ENCODE data around the gene CACNA1I. TPM values are rescaled to one million over a fixed set of nuclear protein-coding genes. Genes with fewer than 3 reads are reported as not detected.

The CACNA1I gene
- total and polyA plus RNA-seq, 12 donors = under 0.01 to 0.06 (median 0.05) TPM; not detected in 6

DNA sequence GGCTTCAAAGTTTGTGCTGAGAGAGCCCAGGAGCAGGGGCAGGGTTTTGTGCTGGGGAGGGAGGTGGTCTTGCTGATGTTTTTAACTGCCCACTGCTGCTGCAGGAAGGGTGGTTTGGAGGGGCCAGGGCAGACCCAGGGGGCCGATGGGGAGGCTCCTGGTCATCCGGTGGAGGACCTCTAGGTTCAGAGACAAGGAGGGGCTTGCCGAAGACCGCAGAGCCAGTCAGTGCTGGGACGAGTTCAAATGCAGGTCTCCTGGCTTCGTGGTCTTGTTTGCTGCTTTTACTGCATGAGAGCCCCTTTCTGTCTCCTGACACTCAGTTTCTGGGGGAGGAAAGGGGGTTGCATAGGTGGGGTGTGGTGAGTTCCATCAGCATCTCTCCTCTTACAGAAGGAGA, 26.0 kb downstream of the CACNA1I start:
- intact Hi-C loops (cut with DNase I) = no loop called here
- DNase-seq (no peak), ATAC-seq (no peak)
- no peaks in the 10 kb centered on the region for H3K9me3 ChIP-seq
- no peaks in the 10 kb centered on the region for H3K36me3 ChIP-seq
- WGBS, 2 donors = 50 to 60% methylated on average over 6 of the region's 6 CpGs
- H3K27me3 ChIP-seq = peaks cover 0 to 83% (median 41%) of the 10 kb centered on the region in 7 donors
- H3K27ac ChIP-seq = no peak overlapping the region
- peaks cover 0 to 10% (median 0%) of the 10 kb centered on the region in 9 donors for H3K4me1 ChIP-seq
- H3K4me3 ChIP-seq = no peak overlapping the region
- TF ChIP-seq, protein P1, sequence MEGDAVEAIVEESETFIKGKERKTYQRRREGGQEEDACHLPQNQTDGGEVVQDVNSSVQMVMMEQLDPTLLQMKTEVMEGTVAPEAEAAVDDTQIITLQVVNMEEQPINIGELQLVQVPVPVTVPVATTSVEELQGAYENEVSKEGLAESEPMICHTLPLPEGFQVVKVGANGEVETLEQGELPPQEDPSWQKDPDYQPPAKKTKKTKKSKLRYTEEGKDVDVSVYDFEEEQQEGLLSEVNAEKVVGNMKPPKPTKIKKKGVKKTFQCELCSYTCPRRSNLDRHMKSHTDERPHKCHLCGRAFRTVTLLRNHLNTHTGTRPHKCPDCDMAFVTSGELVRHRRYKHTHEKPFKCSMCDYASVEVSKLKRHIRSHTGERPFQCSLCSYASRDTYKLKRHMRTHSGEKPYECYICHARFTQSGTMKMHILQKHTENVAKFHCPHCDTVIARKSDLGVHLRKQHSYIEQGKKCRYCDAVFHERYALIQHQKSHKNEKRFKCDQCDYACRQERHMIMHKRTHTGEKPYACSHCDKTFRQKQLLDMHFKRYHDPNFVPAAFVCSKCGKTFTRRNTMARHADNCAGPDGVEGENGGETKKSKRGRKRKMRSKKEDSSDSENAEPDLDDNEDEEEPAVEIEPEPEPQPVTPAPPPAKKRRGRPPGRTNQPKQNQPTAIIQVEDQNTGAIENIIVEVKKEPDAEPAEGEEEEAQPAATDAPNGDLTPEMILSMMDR (IDR thresholded peaks at IDR 0.05) = no peak

DNA sequence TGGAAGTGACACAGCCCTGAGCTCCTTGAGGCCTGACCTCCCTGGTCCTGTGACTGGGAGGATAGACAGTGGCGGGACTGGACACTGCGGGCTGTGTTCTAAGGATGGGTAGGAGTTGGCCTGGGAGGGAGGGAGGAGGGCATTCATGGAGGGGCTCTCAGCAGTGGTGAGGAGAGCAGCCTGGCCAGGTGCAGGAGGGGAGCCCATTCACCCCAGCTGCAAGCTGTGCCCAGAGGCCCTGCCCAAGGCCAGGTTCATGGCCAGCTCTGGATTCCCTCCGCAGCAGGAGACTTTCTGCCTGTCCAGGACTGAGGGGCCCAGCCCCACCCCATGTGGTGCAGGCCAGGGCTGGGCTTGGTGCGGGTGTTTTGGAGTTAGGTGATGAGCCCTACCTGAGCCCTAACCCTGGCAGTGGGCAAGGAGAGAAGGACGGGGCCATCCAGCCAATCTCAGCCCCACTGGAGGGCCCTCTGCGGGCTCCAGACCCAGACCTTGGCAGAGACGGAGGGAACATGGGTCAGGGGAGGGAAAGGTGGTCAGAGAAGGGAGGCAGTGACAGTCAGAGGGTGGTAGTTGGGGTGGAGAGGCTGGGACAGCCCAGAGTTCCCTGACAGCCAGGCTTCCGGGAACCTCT, 26.8 kb downstream of the CACNA1I start:
- DNase-seq (no peak), ATAC-seq (peak in 1 of 8 donors; percentile 42)
- 58 to 64% methylated on average over 8 of the region's 8 CpGs for WGBS, 2 donors
- Histone ChIP-seq H3K27ac (no peak overlapping the region), H3K27me3 (peaks cover 0 to 77% (median 33%) of the 10 kb centered on the region in 7 donors), H3K4me1 (peaks cover 0 to 10% (median 0%) of the 10 kb centered on the region in 9 donors), H3K36me3 (no peaks in the 10 kb centered on the region), H3K4me3 (no peak overlapping the region), H3K9me3 (peaks cover 0 to under 1% (median 0%) of the 10 kb centered on the region in 11 donors)
- TF ChIP-seq, protein P1 (IDR thresholded peaks at IDR 0.05) = no peak
- intact Hi-C loops (cut with DNase I) = no loop called here

DNA sequence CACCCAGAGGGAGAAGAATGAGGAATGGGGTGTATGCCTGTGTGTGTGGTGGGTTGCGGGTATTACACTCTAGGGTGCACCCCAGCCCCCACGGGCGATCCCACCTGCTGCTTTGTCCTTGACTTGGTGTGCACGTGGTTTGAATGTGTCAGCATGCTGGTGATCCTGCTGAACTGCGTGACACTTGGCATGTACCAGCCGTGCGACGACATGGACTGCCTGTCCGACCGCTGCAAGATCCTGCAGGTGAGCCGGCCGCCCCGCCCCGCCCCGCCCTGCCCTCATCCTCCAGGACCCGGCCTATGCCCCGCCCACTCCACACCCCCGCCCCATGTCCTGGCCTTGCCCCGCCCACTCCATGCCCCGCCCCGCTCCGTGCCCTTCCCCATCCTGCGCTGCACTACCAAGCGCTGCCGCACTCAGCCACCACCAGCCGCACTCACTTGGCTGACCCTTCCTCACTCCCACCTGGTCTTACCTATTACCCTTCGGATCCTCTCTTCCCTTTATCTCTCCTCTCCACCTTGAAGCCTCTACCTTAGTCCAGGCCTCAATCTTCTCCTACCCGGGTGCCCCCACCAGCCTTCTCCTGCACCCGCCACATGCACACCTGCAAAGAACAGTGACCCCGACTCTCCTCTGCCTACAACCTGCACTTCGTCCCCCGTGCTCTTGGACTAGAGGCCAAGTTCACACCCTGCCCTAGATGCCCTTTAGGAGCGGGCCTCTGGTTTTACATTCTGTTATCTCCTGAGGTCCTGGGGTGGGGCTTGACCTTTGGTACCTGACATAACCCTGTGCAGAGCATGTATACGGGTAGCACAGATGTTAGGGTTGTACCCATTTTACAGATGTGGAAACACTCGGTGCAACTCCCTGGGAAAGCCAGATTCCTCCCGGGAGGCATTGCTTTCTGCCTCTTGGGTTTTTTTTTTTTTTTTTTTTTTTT, 27.7 kb downstream of the CACNA1I start:
- H3K4me1 ChIP-seq = peaks cover 0 to under 1% (median 0%) of the 10 kb centered on the region in 9 donors
- intact Hi-C loops (cut with DNase I) = no loop called here
- H3K4me3 ChIP-seq = no peak overlapping the region
- no peak overlapping the region for H3K27ac ChIP-seq
- H3K36me3 ChIP-seq = no peaks in the 10 kb centered on the region
- TF ChIP-seq, protein P1 (IDR thresholded peaks at IDR 0.05) = no peak
- H3K9me3 ChIP-seq = peaks cover 0 to 10% (median 2%) of the 10 kb centered on the region in 11 donors
- 19% methylated on average over 32 to 36 of the region's 36 CpGs for whole genome bisulfite sequencing, 2 donors
- ATAC-seq (peak in 3 of 8 donors; percentile 14 to 57 (median 38)), DNase-seq (peak in 1 of 2 donors; percentile 43)
- peaks cover 0 to 71% (median 32%) of the 10 kb centered on the region in 7 donors for H3K27me3 ChIP-seq

- Histone ChIP-seq H3K27me3 (peaks cover 0 to 61% (median 29%) of the 10 kb centered on the region in 7 donors), H3K4me3 (no peak overlapping the region), H3K36me3 (no peaks in the 10 kb centered on the region), H3K9me3 (peaks cover 0 to 20% (median 7%) of the 10 kb centered on the region in 11 donors), H3K4me1 (no peaks in the 10 kb centered on the region), H3K27ac (no peak overlapping the region)
- DNase-seq = no peak
- 79 to 83% methylated on average over 18 of the region's 18 CpGs for WGBS, 2 donors
- intact Hi-C loops (cut with DNase I) = loop anchor here in 1 of 10 donors (10.0 kb wide), 1 partner anchor 74 kb away; no protein-coding TSS in a partner anchor
- TF ChIP-seq, protein P1 (IDR thresholded peaks at IDR 0.05) = no peak
- ATAC-seq = no peak
Observed at GRCh38 chr22:39600491-39601179, 30.1 kb downstream of the CACNA1I start.
